Calu3 (cell line): ENCODE data around the gene RFLNA. TPM values are rescaled to one million over a fixed set of nuclear protein-coding genes. Genes with fewer than 3 reads are reported as not detected.
A peak's percentile ranks its signal among the peaks of the same experiment; 100 is the strongest.

Source experiments
- BruUV-seq: library from RNA; stranded (reverse); fragments of 400-500 nt; replicated peaks from 2 replicates; lab custom pipeline; 2021; lab: Mats Ljungman, UMichigan
- CTCF ChIA-PET: fragments of 300-600 bp; sonication (Branson Sonifier 250); formaldehyde crosslinking; loops from one replicate; lab custom pipeline; 2022; ENCODE audit warnings: antibody characterized with exemption; lab: Charles Lee
- DNase-seq: peaks from one replicate; pipeline ENCODE4 v3.0.0; 2022
- H3K27ac Mint-ChIP-seq: one replicate; pipeline ENCODE4 v1.8.0; 2022; ENCODE audit warnings: mixed read lengths; ENCODE audit not compliant: unreplicated experiment
- H3K27me3 Mint-ChIP-seq: one replicate; pipeline ENCODE4 v1.8.0; 2022; ENCODE audit warnings: mixed read lengths; ENCODE audit not compliant: unreplicated experiment
- H3K36me3 Mint-ChIP-seq: one replicate; pipeline ENCODE4 v1.8.0; 2022; ENCODE audit warnings: mild to moderate bottlenecking, moderate library complexity, mixed read lengths; ENCODE audit not compliant: insufficient read depth, unreplicated experiment
- H3K4me1 Mint-ChIP-seq: one replicate; pipeline ENCODE4 v1.8.0; 2022; ENCODE audit warnings: mild to moderate bottlenecking, low read depth, mixed read lengths; ENCODE audit not compliant: unreplicated experiment
- H3K4me3 Mint-ChIP-seq: one replicate; pipeline ENCODE4 v1.8.0; 2022; ENCODE audit warnings: mild to moderate bottlenecking, low read depth, moderate library complexity, mixed read lengths; ENCODE audit not compliant: unreplicated experiment
- H3K9me3 Mint-ChIP-seq: one replicate; pipeline ENCODE4 v1.8.0; 2022; ENCODE audit warnings: low read depth, mixed read lengths; ENCODE audit not compliant: unreplicated experiment
- CTCF ChIP-seq: fragments of 200-600 bp; IDR thresholded peaks from one replicate; pipeline ENCODE4 v1.8.0; 2022; ENCODE audit warnings: antibody characterized with exemption; ENCODE audit not compliant: unreplicated experiment
- intact Hi-C: fragments of 100-400 bp; cut with micrococcal nuclease; formaldehyde crosslinking; loops from one replicate; pipeline ENCODE4 v1.10.0; 2022; ENCODE audit not compliant: unreplicated experiment
- total RNA-seq: library from RNA; stranded (reverse); gene quantifications from 2 replicates; pipeline ENCODE4 v1.2.3, GENCODE V29; 2022

The RFLNA gene
- total RNA-seq, 1 experiment from 2014 or later = not detected

- no peak for TF ChIP-seq CTCF
- H3K27ac Mint-ChIP-seq = peak overlapping the region; percentile 45
- H3K9me3 Mint-ChIP-seq = no peaks in the 10 kb centered on the region
- intact Hi-C loops = loop anchor here (10.0 kb wide), 1 partner anchor 416 kb away; no protein-coding TSS in a partner anchor
- no peak overlapping the region for H3K4me3 Mint-ChIP-seq
- no peaks in the 10 kb centered on the region for H3K27me3 Mint-ChIP-seq
- DNase-seq = no peak
- H3K36me3 Mint-ChIP-seq = peaks cover 75% of the 10 kb centered on the region
- H3K4me1 Mint-ChIP-seq = peaks cover 15% of the 10 kb centered on the region
- no TSS peak for BruUV-seq
- CTCF ChIA-PET = interaction anchor here (0.7 kb wide), 1 partner anchor 423 kb away, joined by 3 read pairs; no protein-coding TSS in a partner anchor
These were observed 53.9 kb downstream of the RFLNA start for GRCh38 chr12:124348659-124349380.

GRCh38 chr12:124350491-124350890, 55.6 kb downstream of the RFLNA start:
- Mint-ChIP-seq H3K4me3 (no peak overlapping the region), H3K36me3 (peaks cover 68% of the 10 kb centered on the region), H3K9me3 (no peaks in the 10 kb centered on the region), H3K27me3 (no peaks in the 10 kb centered on the region), H3K27ac (no peak overlapping the region), H3K4me1 (peaks cover 18% of the 10 kb centered on the region)
- BruUV-seq = no TSS peak
- no peak for TF ChIP-seq CTCF
- intact Hi-C loops = no loop called here
- CTCF ChIA-PET = no interaction called here
- DNase-seq = no peak

- CTCF ChIA-PET = interaction anchor here (2.2 kb wide), 1 partner anchor 420 kb away, joined by 7 read pairs; no protein-coding TSS in a partner anchor
- no peaks in the 10 kb centered on the region for H3K9me3 Mint-ChIP-seq
These were observed 56.5 kb downstream of the RFLNA start for GRCh38 chr12:124351422-124351821.

GRCh38 chr12:124352257-124352656, 57.4 kb downstream of the RFLNA start:
- intact Hi-C loops = no loop called here
- no peak for DNase-seq
- H3K27ac Mint-ChIP-seq = peak overlapping the region; percentile 72
- no peak for TF ChIP-seq CTCF
- no TSS peak for BruUV-seq
- H3K27me3 Mint-ChIP-seq = no peaks in the 10 kb centered on the region
- H3K4me3 Mint-ChIP-seq = no peak overlapping the region
- peaks cover 18% of the 10 kb centered on the region for H3K4me1 Mint-ChIP-seq
- H3K9me3 Mint-ChIP-seq = no peaks in the 10 kb centered on the region
- CTCF ChIA-PET = interaction anchor here (0.7 to 2.2 kb wide), 3 partner anchors 31 to 419 kb away, joined by 3 to 7 read pairs (median 6); no protein-coding TSS in a partner anchor
- peaks cover 79% of the 10 kb centered on the region for H3K36me3 Mint-ChIP-seq

More at GRCh38 chr12:124351422-124351821, 56.5 kb downstream of the RFLNA start:
- no peak for TF ChIP-seq CTCF
- DNase-seq = no peak
- no peak overlapping the region for H3K27ac Mint-ChIP-seq
- peaks cover 70% of the 10 kb centered on the region for H3K36me3 Mint-ChIP-seq
- intact Hi-C loops = no loop called here
- H3K4me1 Mint-ChIP-seq = peaks cover 18% of the 10 kb centered on the region
- no peaks in the 10 kb centered on the region for H3K27me3 Mint-ChIP-seq
- BruUV-seq = no TSS peak
- H3K4me3 Mint-ChIP-seq = no peak overlapping the region
